Measurements from ENCODE around the gene CNPY3.
"Not testable (repeated sequence)": the region's sequence is repeated elsewhere in the genome, so short reads cannot be mapped to it uniquely, and the experiment has no call there.

The CNPY3 gene

GRCh38 chr6:42928986-42929820 lies at the start of gene CNPY3:
CNPY3 (plus strand) TSS chr6:42929480; CDS start chr6:42929571, 91 bp downstream.
- H3K4me3 ChIP-seq (ENCODE audit: low read depth, low read length): peak within 1 kb of the TSS; percentile 81
- peak; percentile 96 for DNase-seq (ENCODE audit: low read depth)
- TF ChIP-seq CTCF (IDR thresholded peaks at IDR 0.05; ENCODE audit: control insufficient read depth, extremely low read depth, insufficient read depth): no peak

GRCh38 chr6:42880240-42880817 lies 49.0 kb upstream of the CNPY3 start:
- H3K4me3 ChIP-seq (ENCODE audit: low read depth, low read length): peak overlapping the region; percentile 98
- DNase-seq (ENCODE audit: low read depth): not testable (repeated sequence)

GRCh38 chr6:42880871-42881270 lies 48.4 kb upstream of the CNPY3 start:
- not testable (repeated sequence) for DNase-seq (ENCODE audit: low read depth)
- H3K4me3 ChIP-seq (ENCODE audit: low read depth, low read length): peak overlapping the region; percentile 98
- 0 out of 2 replicates have a peak, but pooled peaks have one; percentile 4 for TF ChIP-seq CTCF (IDR thresholded peaks at IDR 0.05; ENCODE audit: control insufficient read depth, extremely low read depth, insufficient read depth)

GRCh38 chr6:42885702-42886101 lies 43.6 kb upstream of the CNPY3 start:
- no peak for DNase-seq (ENCODE audit: low read depth)
- H3K4me3 ChIP-seq (ENCODE audit: low read depth, low read length): no peak overlapping the region
- TF ChIP-seq CTCF (IDR thresholded peaks at IDR 0.05; ENCODE audit: control insufficient read depth, extremely low read depth, insufficient read depth): no peak

GRCh38 chr6:42888201-42888600 lies 41.1 kb upstream of the CNPY3 start:
- DNase-seq (ENCODE audit: low read depth); H3K4me3 ChIP-seq (ENCODE audit: low read depth, low read length): not testable (repeated sequence)

GRCh38 chr6:42889815-42890214 lies 39.5 kb upstream of the CNPY3 start:
- TF ChIP-seq CTCF (IDR thresholded peaks at IDR 0.05; ENCODE audit: control insufficient read depth, extremely low read depth, insufficient read depth): no peak
- no peak for DNase-seq (ENCODE audit: low read depth)
- peak overlapping the region; percentile 90 for H3K4me3 ChIP-seq (ENCODE audit: low read depth, low read length)

GRCh38 chr6:42890311-42891198 lies 38.7 kb upstream of the CNPY3 start:
- no peak for TF ChIP-seq CTCF (IDR thresholded peaks at IDR 0.05; ENCODE audit: control insufficient read depth, extremely low read depth, insufficient read depth)
- peak; percentile 96 for DNase-seq (ENCODE audit: low read depth)
- peak overlapping the region; percentile 90 for H3K4me3 ChIP-seq (ENCODE audit: low read depth, low read length)

All from LNCaP clone FGC (cell line).